Measurements from ENCODE around the gene ZC3H11A. TPM values are rescaled to one million over a fixed set of nuclear protein-coding genes. Genes with fewer than 3 reads are reported as not detected.

ZC3H11A gene
- total RNA-seq, 1 experiment from 2014 or later, result 95.9 TPM

DNA sequence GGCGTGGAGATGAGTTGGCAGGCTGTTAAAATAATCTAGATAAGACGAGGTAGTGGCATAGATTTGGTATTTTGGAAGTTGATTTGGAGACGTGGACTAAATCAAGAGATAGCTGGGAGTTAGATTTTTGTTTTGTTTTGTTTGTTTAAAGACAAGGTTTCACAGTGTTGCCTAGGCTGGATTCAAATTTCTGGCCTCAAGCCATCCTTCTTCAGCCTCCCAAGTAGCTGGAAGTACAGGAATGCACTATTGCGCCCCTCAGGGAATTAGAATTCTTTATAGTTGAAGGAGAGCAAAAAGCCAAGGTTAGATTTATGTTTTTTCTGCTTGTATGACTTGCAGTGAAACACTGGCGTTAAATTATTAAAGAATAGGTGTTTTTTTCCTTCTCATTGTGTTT lies 43.7 kb downstream of the ZC3H11A start:
- H2BK15ac ChIP-seq (ENCODE audit: low read depth, low read length), result no peak overlapping the region
- H3K36me3 Mint-ChIP-seq (ENCODE audit: insufficient read depth in 1 of 3, low read depth in 3 of 3), result peaks cover 66 to 91% (median 85%) of the 10 kb centered on the region in 3 experiments
- no peak overlapping the region for H4K8ac ChIP-seq (replicated peaks; ENCODE audit: insufficient read length, low read depth, low read length)
- TF ChIP-seq, protein P1, sequence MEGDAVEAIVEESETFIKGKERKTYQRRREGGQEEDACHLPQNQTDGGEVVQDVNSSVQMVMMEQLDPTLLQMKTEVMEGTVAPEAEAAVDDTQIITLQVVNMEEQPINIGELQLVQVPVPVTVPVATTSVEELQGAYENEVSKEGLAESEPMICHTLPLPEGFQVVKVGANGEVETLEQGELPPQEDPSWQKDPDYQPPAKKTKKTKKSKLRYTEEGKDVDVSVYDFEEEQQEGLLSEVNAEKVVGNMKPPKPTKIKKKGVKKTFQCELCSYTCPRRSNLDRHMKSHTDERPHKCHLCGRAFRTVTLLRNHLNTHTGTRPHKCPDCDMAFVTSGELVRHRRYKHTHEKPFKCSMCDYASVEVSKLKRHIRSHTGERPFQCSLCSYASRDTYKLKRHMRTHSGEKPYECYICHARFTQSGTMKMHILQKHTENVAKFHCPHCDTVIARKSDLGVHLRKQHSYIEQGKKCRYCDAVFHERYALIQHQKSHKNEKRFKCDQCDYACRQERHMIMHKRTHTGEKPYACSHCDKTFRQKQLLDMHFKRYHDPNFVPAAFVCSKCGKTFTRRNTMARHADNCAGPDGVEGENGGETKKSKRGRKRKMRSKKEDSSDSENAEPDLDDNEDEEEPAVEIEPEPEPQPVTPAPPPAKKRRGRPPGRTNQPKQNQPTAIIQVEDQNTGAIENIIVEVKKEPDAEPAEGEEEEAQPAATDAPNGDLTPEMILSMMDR (conservative IDR thresholded peaks at IDR 0.05), result no peak
- H3K9me3 Mint-ChIP-seq, result peaks cover 21% of the 10 kb centered on the region in 2 experiments
- no peak overlapping the region for H3K27ac ChIP-seq (ENCODE audit: insufficient read length, low read depth, low read length)
- no peak overlapping the region for H2BK120ac ChIP-seq (ENCODE audit: low read depth, low read length, poor library complexity, severe bottlenecking)
- H3K14ac ChIP-seq (ENCODE audit: insufficient read depth, low read length), result no peak overlapping the region
- no peak overlapping the region for H2BK5ac ChIP-seq (ENCODE audit: insufficient read length, low read length)
- no peaks in the 10 kb centered on the region for H3K27me3 Mint-ChIP-seq (ENCODE audit: low read depth)
- no peak overlapping the region for H3K18ac ChIP-seq (ENCODE audit: insufficient read length, low read depth, low read length)
- no peak overlapping the region for H3K9ac ChIP-seq (ENCODE audit: extremely low read depth, insufficient read length, low read length)
- H3K4me1 Mint-ChIP-seq, result peaks cover 4 to 8% of the 10 kb centered on the region in 2 experiments
- no peaks in the 10 kb centered on the region for H3K23me2 ChIP-seq (ENCODE audit: insufficient read length, low read depth, low read length, poor library complexity, severe bottlenecking)
- no peaks in the 10 kb centered on the region for H3K9me3 ChIP-seq (ENCODE audit: control insufficient read depth, low read depth, low read length)
- no peaks in the 10 kb centered on the region for H3K79me2 ChIP-seq (ENCODE audit: insufficient read depth, low read length)
- H3K79me1 ChIP-seq (ENCODE audit: insufficient read depth, low read depth, low read length, poor library complexity, severe bottlenecking), result no peaks in the 10 kb centered on the region
- H3K27ac Mint-ChIP-seq, result no peak overlapping the region
- H3K23ac ChIP-seq (ENCODE audit: insufficient read length, low read depth, low read length), result no peak overlapping the region
- no peak overlapping the region for H2AFZ ChIP-seq (ENCODE audit: low read length)
- H2AK5ac ChIP-seq (ENCODE audit: insufficient read length, low read length), result no peak overlapping the region
- H4K91ac ChIP-seq (ENCODE audit: insufficient read length, low read depth, low read length), result no peak overlapping the region
- H4K20me1 ChIP-seq (ENCODE audit: control insufficient read depth, insufficient read depth, insufficient read length), result no peaks in the 10 kb centered on the region
- no peak overlapping the region for H4K5ac ChIP-seq (ENCODE audit: insufficient read length, low read depth, low read length)
- H3K4me2 ChIP-seq (ENCODE audit: insufficient read depth, insufficient read length, low read length), result no peak overlapping the region
- no peak overlapping the region for H3T11ph ChIP-seq (ENCODE audit: low read length)
- H3K4ac ChIP-seq (ENCODE audit: low read depth, low read length), result no peak overlapping the region
- 100% methylated on average over 2 of the region's 5 CpGs for WGBS (ENCODE audit: extremely low coverage, insufficient read length, low lambda C conversion rate)
- no peaks in the 10 kb centered on the region for H3K27me3 ChIP-seq (ENCODE audit: insufficient read depth, low read length)
- DNase-seq, result no peak
- H3K4me3 Mint-ChIP-seq, result no peak overlapping the region
- H3K4me1 ChIP-seq (ENCODE audit: insufficient read depth, low read length), result no peaks in the 10 kb centered on the region
- no peak overlapping the region for H3K56ac ChIP-seq (ENCODE audit: insufficient read length, low read depth, low read length)
- H2BK12ac ChIP-seq (ENCODE audit: insufficient read length, low read depth, low read length), result no peak overlapping the region
- H2BK20ac ChIP-seq (ENCODE audit: low read depth, low read length, poor library complexity, severe bottlenecking), result no peak overlapping the region

All from H9 (cell line).